HEK293 (cell line): Measurements from ENCODE around the gene MCAT.
A peak's percentile ranks its signal among the peaks of the same experiment; 100 is the strongest.

Experiments used
- CTCF ChIA-PET: fragments of 350-600 bp; formaldehyde crosslinking; extraction: SDS; loops from one replicate; lab custom pipeline; 2021; ENCODE audit warnings: antibody characterized with exemption; lab: Yijun Ruan, JAX
- POLR2A ChIA-PET: fragments of 300-600 bp; formaldehyde crosslinking; extraction: SDS; loops from one replicate; lab custom pipeline; 2020; ENCODE audit warnings: antibody characterized with exemption, inconsistent platforms; lab: Yijun Ruan, JAX
- H3K27ac ChIP-seq: fragments of 200-500 bp; sonication (Bioruptor generic); 2 replicates; pipeline ENCODE4 v1.5.1; 2014; ENCODE audit warnings: low read depth, low read length, control low read depth, inconsistent platforms; ENCODE audit errors: extremely low read depth
- H3K36me3 ChIP-seq, 2 experiments: fragments of 200-500 bp in 1 of 2; sonication (Bioruptor generic) in 1 of 2; 1 replicate in 1 of 2; 2 replicates in 1 of 2; pipeline ENCODE4 v1.5.1; 2014 to 2017; ENCODE audit warnings: inconsistent platforms in 2 of 2, low read length in 2 of 2; ENCODE audit not compliant: control insufficient read depth in 2 of 2, insufficient read depth in 1 of 2
- H3K4me1 ChIP-seq: fragments of 200-500 bp; sonication (Bioruptor generic); 2 replicates; pipeline ENCODE4 v1.5.1; 2014; ENCODE audit warnings: mild to moderate bottlenecking, low read length, inconsistent platforms; ENCODE audit not compliant: control insufficient read depth, insufficient read depth
- H3K4me3 ChIP-seq: 2 replicates; pipeline ENCODE4 v1.5.1; 2011; ENCODE audit warnings: low read depth, mild to moderate bottlenecking, control low read depth, low read length, moderate library complexity
- H3K9me3 ChIP-seq: fragments of 200-500 bp; sonication (Bioruptor generic); 2 replicates; pipeline ENCODE4 v1.5.1; 2014; ENCODE audit warnings: low read depth, low read length, inconsistent platforms; ENCODE audit not compliant: control insufficient read depth, insufficient read depth
- GLIS1 ChIP-seq: fragments of 450-650 bp; formaldehyde crosslinking; IDR thresholded peaks from 2 replicates; pipeline ENCODE4 v1.5.1; 2016; ENCODE audit warnings: missing biosample characterization, missing genetic modification characterization
- GLIS2 ChIP-seq: fragments of 450-650 bp; formaldehyde crosslinking; IDR thresholded peaks from 2 replicates; pipeline ENCODE4 v1.5.1; 2016; ENCODE audit warnings: missing biosample characterization, missing genetic modification characterization
- IKZF3 ChIP-seq: fragments of 450-650 bp; IDR thresholded peaks from 2 replicates; pipeline ENCODE4 v1.5.0; 2018; ENCODE audit warnings: missing biosample characterization, mild to moderate bottlenecking, missing genetic modification characterization, moderate library complexity
- KLF1 ChIP-seq: fragments of 450-650 bp; formaldehyde crosslinking; IDR thresholded peaks from 2 replicates; pipeline ENCODE4 v1.5.1; 2016; ENCODE audit warnings: missing biosample characterization, missing genetic modification characterization
- ZIC2 ChIP-seq: fragments of 450-650 bp; formaldehyde crosslinking; IDR thresholded peaks from 2 replicates; pipeline ENCODE4 v1.5.1; 2016; ENCODE audit warnings: missing biosample characterization, missing genetic modification characterization
- ZNF184 ChIP-seq: fragments of 450-650 bp; IDR thresholded peaks from 2 replicates; pipeline ENCODE4 v1.5.1; 2018; ENCODE audit warnings: missing biosample characterization, mild to moderate bottlenecking, missing genetic modification characterization
- ZNF239 ChIP-seq: fragments of 450-650 bp; formaldehyde crosslinking; IDR thresholded peaks from 2 replicates; pipeline ENCODE4 v1.5.1; 2016; ENCODE audit warnings: missing biosample characterization, missing genetic modification characterization
- ZNF341 ChIP-seq: fragments of 450-650 bp; formaldehyde crosslinking; IDR thresholded peaks from 2 replicates; pipeline ENCODE4; 2016; ENCODE audit warnings: low read depth, missing biosample characterization, missing genetic modification characterization
- ZNF48 ChIP-seq: fragments of 450-650 bp; formaldehyde crosslinking; IDR thresholded peaks from 2 replicates; pipeline ENCODE4 v1.5.1; 2016; ENCODE audit warnings: missing biosample characterization, missing genetic modification characterization
- ZNF548 ChIP-seq: fragments of 450-650 bp; formaldehyde crosslinking; IDR thresholded peaks from 2 replicates; pipeline ENCODE4 v1.5.1; 2016; ENCODE audit warnings: missing biosample characterization, missing genetic modification characterization
- ZNF654 ChIP-seq: fragments of 450-650 bp; formaldehyde crosslinking; IDR thresholded peaks from 2 replicates; pipeline ENCODE4 v1.5.1; 2016; ENCODE audit warnings: low read depth, missing biosample characterization, missing genetic modification characterization
- ZNF777 ChIP-seq: fragments of 450-650 bp; formaldehyde crosslinking; IDR thresholded peaks from 2 replicates; pipeline ENCODE4 v1.5.1; 2017; ENCODE audit warnings: missing biosample characterization, missing genetic modification characterization, borderline replicate concordance
- TF ChIP-seq, protein P1 (sequence below): fragments of 450-650 bp; formaldehyde crosslinking; IDR thresholded peaks from 2 replicates; pipeline ENCODE4 v1.5.1; 2016; ENCODE audit warnings: missing biosample characterization, missing genetic modification characterization
- TF ChIP-seq, protein P2 (sequence below): fragments of 450-650 bp; formaldehyde crosslinking; IDR thresholded peaks from 2 replicates; pipeline ENCODE4 v1.5.1; 2016; ENCODE audit warnings: missing biosample characterization, missing genetic modification characterization
- TF ChIP-seq, protein P3 (sequence below): fragments of 450-650 bp; formaldehyde crosslinking; IDR thresholded peaks from 2 replicates; pipeline ENCODE4 v1.5.1; 2016; ENCODE audit warnings: missing biosample characterization, missing genetic modification characterization
- TF ChIP-seq, protein P4 (sequence below): fragments of 450-650 bp; formaldehyde crosslinking; IDR thresholded peaks from 2 replicates; pipeline ENCODE4 v1.5.1; 2016; ENCODE audit warnings: missing biosample characterization, missing genetic modification characterization

MCAT gene

GRCh38 chr22:43159484-43160178, 16.4 kb upstream of the MCAT start:
- Histone ChIP-seq H3K9me3 (no peaks in the 10 kb centered on the region), H3K4me1 (no peaks in the 10 kb centered on the region), H3K36me3 (peaks cover 0 to 4% of the 10 kb centered on the region in 2 experiments; a peak in 1 of 3 replicates), H3K4me3 (no peak overlapping the region), H3K27ac (no peak overlapping the region)
- ChIA-PET POLR2A (interaction anchor here (0.6 kb wide), 1 partner anchor 27 kb away, joined by 3 read pairs; the partner anchor contains the start of gene TTLL12), CTCF (interaction anchor here (0.6 to 0.9 kb wide), 4 partner anchors 12 to 422 kb away, joined by 3 to 4 read pairs (median 4); no protein-coding TSS in a partner anchor)
- TF ChIP-seq, protein P1, sequence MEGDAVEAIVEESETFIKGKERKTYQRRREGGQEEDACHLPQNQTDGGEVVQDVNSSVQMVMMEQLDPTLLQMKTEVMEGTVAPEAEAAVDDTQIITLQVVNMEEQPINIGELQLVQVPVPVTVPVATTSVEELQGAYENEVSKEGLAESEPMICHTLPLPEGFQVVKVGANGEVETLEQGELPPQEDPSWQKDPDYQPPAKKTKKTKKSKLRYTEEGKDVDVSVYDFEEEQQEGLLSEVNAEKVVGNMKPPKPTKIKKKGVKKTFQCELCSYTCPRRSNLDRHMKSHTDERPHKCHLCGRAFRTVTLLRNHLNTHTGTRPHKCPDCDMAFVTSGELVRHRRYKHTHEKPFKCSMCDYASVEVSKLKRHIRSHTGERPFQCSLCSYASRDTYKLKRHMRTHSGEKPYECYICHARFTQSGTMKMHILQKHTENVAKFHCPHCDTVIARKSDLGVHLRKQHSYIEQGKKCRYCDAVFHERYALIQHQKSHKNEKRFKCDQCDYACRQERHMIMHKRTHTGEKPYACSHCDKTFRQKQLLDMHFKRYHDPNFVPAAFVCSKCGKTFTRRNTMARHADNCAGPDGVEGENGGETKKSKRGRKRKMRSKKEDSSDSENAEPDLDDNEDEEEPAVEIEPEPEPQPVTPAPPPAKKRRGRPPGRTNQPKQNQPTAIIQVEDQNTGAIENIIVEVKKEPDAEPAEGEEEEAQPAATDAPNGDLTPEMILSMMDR (tag by site-specific recombination), result peak; percentile 43; the same call in 1 of the 2 replicates
- peak; percentile 95 for TF ChIP-seq GLIS1
- no peak for TF ChIP-seq ZNF341
- no peak for TF ChIP-seq ZNF777 (tag by site-specific recombination)
- no peak for TF ChIP-seq ZNF548 (tag by site-specific recombination)
- peak; percentile 39 for TF ChIP-seq ZNF654 (tag by site-specific recombination)
- TF ChIP-seq IKZF3 (tag by site-specific recombination), result peak; percentile 67
- TF ChIP-seq ZNF239, result no peak
- TF ChIP-seq, protein P2, sequence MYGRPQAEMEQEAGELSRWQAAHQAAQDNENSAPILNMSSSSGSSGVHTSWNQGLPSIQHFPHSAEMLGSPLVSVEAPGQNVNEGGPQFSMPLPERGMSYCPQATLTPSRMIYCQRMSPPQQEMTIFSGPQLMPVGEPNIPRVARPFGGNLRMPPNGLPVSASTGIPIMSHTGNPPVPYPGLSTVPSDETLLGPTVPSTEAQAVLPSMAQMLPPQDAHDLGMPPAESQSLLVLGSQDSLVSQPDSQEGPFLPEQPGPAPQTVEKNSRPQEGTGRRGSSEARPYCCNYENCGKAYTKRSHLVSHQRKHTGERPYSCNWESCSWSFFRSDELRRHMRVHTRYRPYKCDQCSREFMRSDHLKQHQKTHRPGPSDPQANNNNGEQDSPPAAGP (tag by site-specific recombination), result peak; percentile 24; the same call in 1 of the 2 replicates
- no peak for TF ChIP-seq ZNF184 (tag by site-specific recombination)
- TF ChIP-seq ZIC2 (tag by site-specific recombination), result peak; percentile 30; the same call in 1 of the 2 replicates
- TF ChIP-seq GLIS2, result peak; percentile 42; the same call in 1 of the 2 replicates
- TF ChIP-seq KLF1 (tag by site-specific recombination), result peak; percentile 86
- TF ChIP-seq, protein P3, sequence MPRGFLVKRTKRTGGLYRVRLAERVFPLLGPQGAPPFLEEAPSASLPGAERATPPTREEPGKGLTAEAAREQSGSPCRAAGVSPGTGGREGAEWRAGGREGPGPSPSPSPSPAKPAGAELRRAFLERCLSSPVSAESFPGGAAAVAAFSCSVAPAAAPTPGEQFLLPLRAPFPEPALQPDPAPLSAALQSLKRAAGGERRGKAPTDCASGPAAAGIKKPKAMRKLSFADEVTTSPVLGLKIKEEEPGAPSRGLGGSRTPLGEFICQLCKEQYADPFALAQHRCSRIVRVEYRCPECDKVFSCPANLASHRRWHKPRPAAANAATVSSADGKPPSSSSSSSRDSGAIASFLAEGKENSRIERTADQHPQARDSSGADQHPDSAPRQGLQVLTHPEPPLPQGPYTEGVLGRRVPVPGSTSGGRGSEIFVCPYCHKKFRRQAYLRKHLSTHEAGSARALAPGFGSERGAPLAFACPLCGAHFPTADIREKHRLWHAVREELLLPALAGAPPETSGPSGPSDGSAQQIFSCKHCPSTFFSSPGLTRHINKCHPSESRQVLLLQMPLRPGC, result 0 out of 2 replicates have a peak, but pooled peaks have one; percentile 32
- TF ChIP-seq, protein P4, sequence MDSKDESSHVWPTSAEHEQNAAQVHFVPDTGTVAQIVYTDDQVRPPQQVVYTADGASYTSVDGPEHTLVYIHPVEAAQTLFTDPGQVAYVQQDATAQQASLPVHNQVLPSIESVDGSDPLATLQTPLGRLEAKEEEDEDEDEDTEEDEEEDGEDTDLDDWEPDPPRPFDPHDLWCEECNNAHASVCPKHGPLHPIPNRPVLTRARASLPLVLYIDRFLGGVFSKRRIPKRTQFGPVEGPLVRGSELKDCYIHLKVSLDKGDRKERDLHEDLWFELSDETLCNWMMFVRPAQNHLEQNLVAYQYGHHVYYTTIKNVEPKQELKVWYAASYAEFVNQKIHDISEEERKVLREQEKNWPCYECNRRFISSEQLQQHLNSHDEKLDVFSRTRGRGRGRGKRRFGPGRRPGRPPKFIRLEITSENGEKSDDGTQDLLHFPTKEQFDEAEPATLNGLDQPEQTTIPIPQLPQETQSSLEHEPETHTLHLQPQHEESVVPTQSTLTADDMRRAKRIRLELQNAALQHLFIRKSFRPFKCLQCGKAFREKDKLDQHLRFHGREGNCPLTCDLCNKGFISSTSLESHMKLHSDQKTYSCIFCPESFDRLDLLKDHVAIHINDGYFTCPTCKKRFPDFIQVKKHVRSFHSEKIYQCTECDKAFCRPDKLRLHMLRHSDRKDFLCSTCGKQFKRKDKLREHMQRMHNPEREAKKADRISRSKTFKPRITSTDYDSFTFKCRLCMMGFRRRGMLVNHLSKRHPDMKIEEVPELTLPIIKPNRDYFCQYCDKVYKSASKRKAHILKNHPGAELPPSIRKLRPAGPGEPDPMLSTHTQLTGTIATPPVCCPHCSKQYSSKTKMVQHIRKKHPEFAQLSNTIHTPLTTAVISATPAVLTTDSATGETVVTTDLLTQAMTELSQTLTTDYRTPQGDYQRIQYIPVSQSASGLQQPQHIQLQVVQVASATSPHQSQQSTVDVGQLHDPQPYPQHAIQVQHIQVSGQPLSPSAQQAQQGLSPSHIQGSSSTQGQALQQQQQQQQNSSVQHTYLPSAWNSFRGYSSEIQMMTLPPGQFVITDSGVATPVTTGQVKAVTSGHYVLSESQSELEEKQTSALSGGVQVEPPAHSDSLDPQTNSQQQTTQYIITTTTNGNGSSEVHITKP (tag by site-specific recombination), result no peak
- no peak for TF ChIP-seq ZNF48
